ENCODE results near the gene NKX6-2.

GRCh38 chr10:132757171-132757570, 28.8 kb downstream of the NKX6-2 start:
- TF ChIP-seq EGR1 (IDR thresholded peaks at IDR 0.05) (no peak), RAD21 (IDR thresholded peaks at IDR 0.05; ENCODE audit: low read depth) (no peak), YY1 (IDR thresholded peaks at IDR 0.05; ENCODE audit: low read depth) (no peak), MAX (IDR thresholded peaks at IDR 0.05) (no peak), TEAD4 (IDR thresholded peaks at IDR 0.05) (no peak), CREB1 (IDR thresholded peaks at IDR 0.05; ENCODE audit: low read depth) (no peak), EP300 (IDR thresholded peaks at IDR 0.05; ENCODE audit: borderline replicate concordance) (no peak), TAF1 (IDR thresholded peaks at IDR 0.05; ENCODE audit: low read depth) (no peak), CEBPB (IDR thresholded peaks at IDR 0.05) (no peak), FOXM1 (IDR thresholded peaks at IDR 0.05; ENCODE audit: borderline replicate concordance, low read depth) (no peak), ZBTB7A (IDR thresholded peaks at IDR 0.05; ENCODE audit: low read depth) (no peak)

Data from Ishikawa (cell line).